Caco-2 (cell line): ENCODE measurements around the gene NHSL2. TPM values are rescaled to one million over a fixed set of nuclear protein-coding genes. Genes with fewer than 3 reads are reported as not detected.

Experiments
- BruUV-seq: library from RNA; stranded (reverse); fragments of 400-500 nt; replicated peaks from 2 replicates; lab custom pipeline; 2021; lab: Mats Ljungman, UMichigan
- CTCF ChIA-PET: fragments of 300-600 bp; sonication (Branson Sonifier 250); formaldehyde crosslinking; loops from one replicate; lab custom pipeline; 2022; ENCODE audit warnings: antibody characterized with exemption; lab: Charles Lee
- POLR2A ChIA-PET: fragments of 300-600 bp; sonication (Branson Sonifier 250); formaldehyde crosslinking; loops from one replicate; lab custom pipeline; 2022; ENCODE audit warnings: antibody characterized with exemption; lab: Charles Lee
- DNase-seq, 2 experiments: peaks; one replicate each; pipeline versions ENCODE4 v3.0.0 to v3.0.0-alpha.2; 2020 to 2022
- H3K27me3 ChIP-seq: replicated peaks from 2 replicates; pipeline ENCODE4 v1.6.0; 2011; ENCODE audit warnings: low read length; ENCODE audit not compliant: control insufficient read depth, insufficient read depth
- H3K36me3 ChIP-seq: 2 replicates; pipeline ENCODE4 v1.5.1; 2011; ENCODE audit warnings: low read length; ENCODE audit not compliant: control insufficient read depth, insufficient read depth
- H3K4me1 ChIP-seq: fragments of 250-450 bp; sonication (Bioruptor Pico); 2 replicates; pipeline ENCODE4 v1.5.1; 2020; ENCODE audit warnings: mild to moderate bottlenecking
- H3K4me3 ChIP-seq: 2 replicates; pipeline ENCODE4 v1.5.1; 2011; ENCODE audit warnings: low read depth, mild to moderate bottlenecking, control low read depth, low read length
- H3K9me3 ChIP-seq: fragments of 250-450 bp; sonication (Bioruptor Pico); 2 replicates; pipeline ENCODE4 v1.5.1; 2020; ENCODE audit warnings: mild to moderate bottlenecking, moderate library complexity
- H3K27ac Mint-ChIP-seq: one replicate; pipeline ENCODE4 v1.8.0; 2022; ENCODE audit warnings: mixed read lengths; ENCODE audit not compliant: unreplicated experiment
- H3K27me3 Mint-ChIP-seq: one replicate; pipeline ENCODE4 v1.8.0; 2022; ENCODE audit warnings: mixed read lengths; ENCODE audit not compliant: insufficient read depth, unreplicated experiment
- H3K36me3 Mint-ChIP-seq: one replicate; pipeline ENCODE4 v1.8.0; 2022; ENCODE audit warnings: mild to moderate bottlenecking, mixed read lengths; ENCODE audit not compliant: insufficient read depth, unreplicated experiment
- H3K4me1 Mint-ChIP-seq: one replicate; pipeline ENCODE4 v1.8.0; 2022; ENCODE audit warnings: low read depth, mixed read lengths; ENCODE audit not compliant: unreplicated experiment
- H3K4me3 Mint-ChIP-seq: one replicate; pipeline ENCODE4 v1.8.0; 2022; ENCODE audit warnings: mild to moderate bottlenecking, moderate library complexity, mixed read lengths; ENCODE audit not compliant: unreplicated experiment
- H3K9me3 Mint-ChIP-seq: one replicate; pipeline ENCODE4 v1.8.0; 2022; ENCODE audit warnings: mixed read lengths; ENCODE audit not compliant: unreplicated experiment
- intact Hi-C: fragments of 100-400 bp; cut with micrococcal nuclease; formaldehyde crosslinking; loops from one replicate; pipeline ENCODE4 v1.10.0; 2022; ENCODE audit not compliant: unreplicated experiment
- total RNA-seq: library from RNA; stranded (reverse); gene quantifications from 2 replicates; pipeline ENCODE4 v1.2.3, GENCODE V29; 2022
- TF ChIP-seq, protein P1 (sequence below), 2 experiments: fragments of 200-600 bp in 1 of 2; IDR thresholded peaks; 1 replicate in 1 of 2; 2 replicates in 1 of 2; pipeline versions ENCODE4 v1.5.1 to v1.8.0; 2011 to 2022; ENCODE audit warnings: antibody characterized with exemption in 1 of 2, control low read depth in 1 of 2, inconsistent platforms in 1 of 2, low read depth in 1 of 2, low read length in 1 of 2, mild to moderate bottlenecking in 1 of 2, moderate library complexity in 1 of 2; ENCODE audit not compliant: insufficient read depth in 1 of 2, severe bottlenecking in 1 of 2, unreplicated experiment in 1 of 2

The NHSL2 gene
- total RNA-seq, 1 experiment from 2014 or later: 0.18 TPM

DNA sequence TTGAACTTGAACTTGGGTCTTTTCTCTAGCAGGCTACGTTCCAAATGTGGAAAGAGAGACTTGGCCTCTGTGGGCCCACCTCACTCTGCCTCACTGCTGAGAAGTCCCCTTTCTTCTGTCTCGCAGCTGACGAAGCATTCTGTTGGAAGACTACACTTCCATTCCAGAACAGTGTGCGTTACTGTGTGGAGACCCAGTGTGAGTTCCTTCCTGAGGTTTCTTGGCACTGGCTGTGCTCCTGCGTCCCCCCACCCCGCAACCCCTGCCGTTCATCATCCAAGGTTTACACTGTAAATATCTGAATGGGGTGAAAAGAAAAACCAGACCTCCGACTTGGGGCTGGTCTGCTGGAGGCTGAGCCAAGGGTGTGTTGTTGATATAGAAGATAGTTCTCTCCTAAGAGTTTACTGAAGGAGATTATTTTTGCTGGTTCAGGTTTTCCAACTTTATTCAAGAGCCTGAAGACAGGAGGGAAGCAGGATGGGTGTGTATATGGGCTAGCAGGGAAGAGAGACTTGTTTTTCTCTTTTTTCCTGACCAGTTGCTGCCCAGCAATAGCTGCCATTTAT, 34.7 kb downstream of the NHSL2 start:
- H3K4me3 Mint-ChIP-seq: no peak overlapping the region
- no peaks in the 10 kb centered on the region for H3K27me3 Mint-ChIP-seq
- H3K27me3 ChIP-seq: no peaks in the 10 kb centered on the region
- no peaks in the 10 kb centered on the region for H3K36me3 ChIP-seq
- H3K4me3 ChIP-seq: no peak overlapping the region
- DNase-seq: no peak
- H3K9me3 Mint-ChIP-seq: no peaks in the 10 kb centered on the region
- TF ChIP-seq, protein P1, sequence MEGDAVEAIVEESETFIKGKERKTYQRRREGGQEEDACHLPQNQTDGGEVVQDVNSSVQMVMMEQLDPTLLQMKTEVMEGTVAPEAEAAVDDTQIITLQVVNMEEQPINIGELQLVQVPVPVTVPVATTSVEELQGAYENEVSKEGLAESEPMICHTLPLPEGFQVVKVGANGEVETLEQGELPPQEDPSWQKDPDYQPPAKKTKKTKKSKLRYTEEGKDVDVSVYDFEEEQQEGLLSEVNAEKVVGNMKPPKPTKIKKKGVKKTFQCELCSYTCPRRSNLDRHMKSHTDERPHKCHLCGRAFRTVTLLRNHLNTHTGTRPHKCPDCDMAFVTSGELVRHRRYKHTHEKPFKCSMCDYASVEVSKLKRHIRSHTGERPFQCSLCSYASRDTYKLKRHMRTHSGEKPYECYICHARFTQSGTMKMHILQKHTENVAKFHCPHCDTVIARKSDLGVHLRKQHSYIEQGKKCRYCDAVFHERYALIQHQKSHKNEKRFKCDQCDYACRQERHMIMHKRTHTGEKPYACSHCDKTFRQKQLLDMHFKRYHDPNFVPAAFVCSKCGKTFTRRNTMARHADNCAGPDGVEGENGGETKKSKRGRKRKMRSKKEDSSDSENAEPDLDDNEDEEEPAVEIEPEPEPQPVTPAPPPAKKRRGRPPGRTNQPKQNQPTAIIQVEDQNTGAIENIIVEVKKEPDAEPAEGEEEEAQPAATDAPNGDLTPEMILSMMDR (IDR thresholded peaks at IDR 0.05; ENCODE audit: insufficient read depth in 1 of 2, low read depth in 1 of 2, low read length in 1 of 2, severe bottlenecking in 1 of 2, unreplicated experiment in 1 of 2): no peak
- H3K4me1 Mint-ChIP-seq: peaks cover 7% of the 10 kb centered on the region
- H3K9me3 ChIP-seq: no peaks in the 10 kb centered on the region
- CTCF ChIA-PET: interaction anchor here (0.7 kb wide), 1 partner anchor 593 kb away, joined by 3 read pairs; no protein-coding TSS in a partner anchor
- no TSS peak for BruUV-seq
- intact Hi-C loops: no loop called here
- POLR2A ChIA-PET: interaction anchor here (0.5 kb wide), 1 partner anchor 73 kb away, joined by 3 read pairs; no protein-coding TSS in a partner anchor
- H3K36me3 Mint-ChIP-seq: no peaks in the 10 kb centered on the region
- H3K4me1 ChIP-seq: no peaks in the 10 kb centered on the region
- no peak overlapping the region for H3K27ac Mint-ChIP-seq

DNA sequence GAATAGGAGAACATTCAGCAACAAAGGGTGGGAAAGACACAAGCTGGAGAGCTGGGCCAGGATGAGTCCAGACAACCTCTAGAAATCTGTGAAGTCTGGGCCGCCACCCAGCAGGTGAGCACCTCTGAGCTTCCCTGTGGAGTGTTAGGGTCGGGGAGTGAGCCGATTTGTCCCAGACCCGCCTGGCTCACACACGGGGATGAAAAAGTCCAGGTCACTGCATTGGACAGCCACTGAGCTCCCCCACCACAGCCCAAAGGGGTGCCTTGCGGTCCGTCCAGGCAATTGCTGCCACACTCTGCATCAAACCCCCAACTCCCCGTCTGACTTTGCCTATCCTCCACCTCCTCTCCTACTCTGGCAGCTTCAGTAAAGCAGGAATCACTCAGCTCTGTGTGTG, 38.7 kb downstream of the NHSL2 start:
- Histone ChIP-seq H3K27me3 (no peaks in the 10 kb centered on the region), H3K4me3 (no peak overlapping the region), H3K9me3 (no peaks in the 10 kb centered on the region), H3K36me3 (no peaks in the 10 kb centered on the region), H3K4me1 (no peaks in the 10 kb centered on the region)
- no peaks in the 10 kb centered on the region for H3K36me3 Mint-ChIP-seq
- H3K27ac Mint-ChIP-seq: no peak overlapping the region
- TF ChIP-seq, protein P1 (IDR thresholded peaks at IDR 0.05; ENCODE audit: insufficient read depth in 1 of 2, low read depth in 1 of 2, low read length in 1 of 2, severe bottlenecking in 1 of 2, unreplicated experiment in 1 of 2): no peak
- POLR2A ChIA-PET: interaction anchor here (0.5 kb wide), 1 partner anchor 515 kb away, joined by 4 read pairs; no protein-coding TSS in a partner anchor
- no peaks in the 10 kb centered on the region for H3K9me3 Mint-ChIP-seq
- no TSS peak for BruUV-seq
- intact Hi-C loops: no loop called here
- H3K4me3 Mint-ChIP-seq: no peak overlapping the region
- H3K27me3 Mint-ChIP-seq: no peaks in the 10 kb centered on the region
- no peaks in the 10 kb centered on the region for H3K4me1 Mint-ChIP-seq
- CTCF ChIA-PET: no interaction called here
- DNase-seq: no peak

DNA sequence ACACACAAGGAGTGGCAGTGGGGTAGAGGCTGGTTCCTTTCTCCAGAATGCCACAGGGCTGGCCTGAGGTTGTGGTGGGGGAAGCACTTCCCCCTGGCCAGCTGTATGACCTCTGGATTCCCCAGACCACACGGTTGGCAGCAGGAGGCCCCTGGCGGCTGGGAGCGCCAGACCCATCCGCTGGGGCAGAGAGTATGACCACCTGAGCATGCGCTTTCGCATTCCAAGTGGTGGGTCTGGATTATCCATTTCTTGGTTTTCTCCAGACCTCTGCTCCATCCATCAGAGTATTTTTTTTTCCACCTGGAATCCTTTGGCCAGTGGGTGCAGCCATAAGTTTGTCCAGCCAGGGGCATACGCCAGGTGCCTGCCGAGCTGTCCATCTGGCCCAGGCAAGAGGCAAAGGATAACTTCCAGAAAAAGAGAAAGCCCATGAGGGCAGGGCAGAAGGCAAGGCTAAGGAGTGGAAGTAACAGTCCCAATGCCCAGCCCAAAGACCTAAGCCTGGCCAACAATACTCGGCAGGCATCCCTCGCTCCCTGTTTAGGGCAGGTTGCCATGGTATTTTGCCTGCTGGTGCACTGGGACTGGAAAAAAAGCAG, 39.3 kb downstream of the NHSL2 start:
- no peaks in the 10 kb centered on the region for H3K27me3 ChIP-seq
- POLR2A ChIA-PET: no interaction called here
- no peaks in the 10 kb centered on the region for H3K9me3 ChIP-seq
- TF ChIP-seq, protein P1 (IDR thresholded peaks at IDR 0.05; ENCODE audit: insufficient read depth in 1 of 2, low read depth in 1 of 2, low read length in 1 of 2, severe bottlenecking in 1 of 2, unreplicated experiment in 1 of 2): no peak
- no peak overlapping the region for H3K27ac Mint-ChIP-seq
- intact Hi-C loops: no loop called here
- H3K27me3 Mint-ChIP-seq: no peaks in the 10 kb centered on the region
- no peaks in the 10 kb centered on the region for H3K9me3 Mint-ChIP-seq
- CTCF ChIA-PET: no interaction called here
- no TSS peak for BruUV-seq
- H3K36me3 ChIP-seq: no peaks in the 10 kb centered on the region
- no peaks in the 10 kb centered on the region for H3K4me1 Mint-ChIP-seq
- no peak for DNase-seq
- H3K36me3 Mint-ChIP-seq: no peaks in the 10 kb centered on the region
- no peak overlapping the region for H3K4me3 ChIP-seq
- no peaks in the 10 kb centered on the region for H3K4me1 ChIP-seq
- H3K4me3 Mint-ChIP-seq: no peak overlapping the region
